T-helper 1 cell treated with Interleukin-12 subunit alpha and Interleukin-12 subunit beta and Interleukin-4 antibody, amounts not matched to agents 30 ng/mL and 1 ng/mL, for 36 hours (primary cell): ENCODE data around the gene RASA3. TPM values are rescaled to one million over a fixed set of nuclear protein-coding genes. Genes with fewer than 3 reads are reported as not detected.

Experiments
- intact Hi-C: fragments of 100-400 bp; cut with micrococcal nuclease; formaldehyde crosslinking; loops from one replicate; pipeline ENCODE4 v1.15.1; 2024
- total RNA-seq: library from RNA; stranded (reverse); gene quantifications from 2 replicates; pipeline ENCODE4 v1.2.3, GENCODE V29; 2022

Gene RASA3
- total RNA-seq, 1 donor from 2014 or later: 99.4 TPM

DNA sequence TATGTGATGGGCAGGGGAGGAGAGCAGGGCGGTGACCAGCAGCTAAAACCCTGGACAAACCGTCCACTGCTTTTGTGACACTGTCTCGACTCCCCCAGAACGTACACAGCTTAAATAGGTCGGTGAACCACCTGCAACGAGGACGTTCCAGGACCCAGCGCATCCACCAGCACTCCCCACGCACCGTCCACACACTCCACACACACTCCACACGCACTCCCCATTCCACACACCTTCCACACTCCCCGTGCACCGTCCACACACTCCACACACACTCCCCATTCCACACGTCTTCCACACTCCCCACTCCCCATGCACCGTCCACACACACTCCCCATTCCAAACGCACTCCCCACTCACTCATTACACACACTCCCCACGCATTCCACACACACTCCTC, 120.3 kb downstream of the RASA3 start:
- intact Hi-C loops: no loop called here

- intact Hi-C loops: no loop called here
These were observed 121.2 kb downstream of the RASA3 start for GRCh38 chr13:114011226-114011625.

- intact Hi-C loops: no loop called here
These were observed 121.9 kb downstream of the RASA3 start for GRCh38 chr13:114010401-114011101.

DNA sequence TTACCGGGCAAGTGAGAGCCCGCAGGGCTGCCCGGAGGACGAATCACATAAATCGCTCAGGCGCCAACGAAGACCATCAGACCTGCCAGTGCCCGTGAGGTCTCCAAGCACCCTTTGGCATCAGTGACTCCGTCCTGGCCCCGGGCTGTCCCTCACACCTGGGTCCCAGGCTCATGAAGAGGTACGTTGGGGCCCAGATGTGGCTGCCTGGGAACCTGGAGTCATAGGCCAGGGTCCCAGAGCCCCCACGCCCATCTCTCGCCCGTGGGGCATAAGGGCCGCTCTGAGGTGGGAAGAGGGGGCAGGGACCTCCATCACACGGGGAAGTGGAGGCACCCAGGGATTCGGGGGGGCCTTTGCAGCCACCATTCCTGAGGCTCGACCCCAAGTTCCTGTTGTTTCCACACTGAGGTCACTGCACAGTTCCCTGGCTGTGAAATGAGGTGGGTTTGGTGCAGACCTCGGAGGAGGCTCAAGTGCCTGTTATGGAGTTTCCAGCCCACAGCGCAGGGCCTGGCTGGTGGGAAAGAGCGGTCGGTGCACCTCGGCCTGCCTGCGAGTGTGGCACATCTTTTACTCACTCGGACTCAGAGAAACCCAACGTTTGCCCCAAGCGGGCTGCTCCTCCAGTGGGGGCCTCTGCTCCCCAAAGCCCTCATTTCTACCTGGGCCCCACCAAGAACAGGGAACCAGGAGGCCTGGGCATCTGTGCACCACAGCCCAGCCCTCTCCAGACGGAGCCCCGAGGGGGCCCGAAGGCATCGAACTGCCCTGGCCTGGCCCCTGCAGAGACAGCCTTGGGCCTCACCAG, 122.6 kb downstream of the RASA3 start:
- intact Hi-C loops: no loop called here

DNA sequence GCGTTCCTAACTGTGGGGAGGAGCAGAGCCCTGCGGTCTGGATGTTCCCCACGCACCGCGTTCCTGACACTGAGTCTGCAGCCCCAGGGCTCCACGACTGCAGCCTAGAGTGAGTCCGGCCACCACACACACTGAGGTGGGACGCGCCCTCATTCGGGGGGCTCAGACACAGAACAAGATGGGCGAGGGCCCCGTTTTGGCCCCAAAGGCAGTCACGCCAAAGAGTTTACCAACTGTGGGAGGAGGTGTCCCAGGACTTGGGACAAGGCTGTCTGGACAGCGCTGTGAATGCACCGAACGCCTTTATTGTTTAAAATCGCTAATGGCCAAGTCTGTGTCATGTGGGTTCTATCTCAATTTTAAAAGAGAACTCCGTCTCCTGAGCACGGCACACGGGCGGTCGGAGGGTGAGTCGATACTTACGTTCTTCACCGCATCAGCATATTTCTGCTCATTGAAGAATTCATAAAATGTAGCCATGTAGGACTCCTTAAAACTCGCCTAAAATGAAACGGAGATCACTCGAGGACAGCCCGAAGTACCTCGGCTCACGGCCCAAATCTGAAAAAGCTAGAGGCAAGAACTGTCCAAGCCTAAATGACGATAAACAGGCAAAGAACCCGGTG, 123.3 kb downstream of the RASA3 start:
- intact Hi-C loops: no loop called here

DNA sequence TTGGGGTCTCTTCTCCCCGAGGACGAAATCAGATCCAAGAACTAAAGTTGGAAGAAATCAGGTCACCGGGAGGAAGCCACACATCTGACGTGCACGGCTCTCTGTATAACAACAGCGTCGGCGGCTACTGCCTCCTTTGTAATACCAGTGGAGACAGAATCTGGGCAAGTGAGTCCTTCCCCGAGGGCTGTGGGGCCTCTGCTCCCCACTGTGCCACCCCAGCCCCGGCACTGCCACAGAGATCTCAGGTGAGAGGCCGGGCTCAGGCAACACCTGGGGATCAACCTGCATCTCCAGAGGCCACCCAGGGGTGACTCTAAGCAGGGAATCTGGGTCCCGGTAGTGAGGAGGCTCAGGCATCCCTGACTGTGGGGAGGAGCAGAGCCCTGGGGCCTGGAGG, 124.9 kb downstream of the RASA3 start:
- intact Hi-C loops: no loop called here

GRCh38 chr13:114005206-114005724, 127.2 kb downstream of the RASA3 start:
- intact Hi-C loops: no loop called here

DNA sequence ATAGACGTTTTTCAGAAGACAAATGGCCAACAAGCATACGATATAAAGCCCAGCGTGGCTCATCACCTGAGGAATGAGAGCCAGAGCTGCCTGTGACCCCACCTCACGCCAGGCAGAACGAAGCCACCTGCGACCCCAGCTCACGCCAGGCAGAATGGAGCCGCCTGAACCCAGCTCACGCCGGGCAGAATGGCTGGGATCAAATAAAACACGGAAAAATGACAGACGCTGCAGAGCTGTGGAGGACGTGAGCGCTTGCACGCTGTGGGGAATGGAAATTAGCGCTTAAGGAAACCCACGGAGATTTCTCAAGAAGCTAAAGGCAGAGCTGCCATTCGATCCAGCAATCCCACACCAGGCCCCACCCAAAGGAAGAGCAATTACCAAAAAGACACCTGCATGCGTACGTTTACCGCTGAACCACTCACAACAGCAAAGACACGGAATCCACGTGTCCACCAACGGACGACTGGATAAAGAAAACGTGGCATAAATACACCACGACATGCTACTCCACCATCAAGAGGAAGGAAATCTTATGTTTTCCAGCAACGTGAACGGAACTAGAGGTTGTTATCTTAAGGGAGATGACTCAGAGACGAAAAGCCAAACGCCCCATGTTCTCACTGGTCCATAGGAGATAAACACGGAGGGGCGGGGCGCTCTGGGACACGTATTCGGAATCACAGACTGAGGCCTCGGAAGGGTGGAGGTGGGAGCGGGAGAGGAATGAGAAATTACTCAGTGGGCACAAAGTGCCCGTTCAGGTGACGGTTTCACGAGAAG, 127.8 kb downstream of the RASA3 start:
- intact Hi-C loops: no loop called here

DNA sequence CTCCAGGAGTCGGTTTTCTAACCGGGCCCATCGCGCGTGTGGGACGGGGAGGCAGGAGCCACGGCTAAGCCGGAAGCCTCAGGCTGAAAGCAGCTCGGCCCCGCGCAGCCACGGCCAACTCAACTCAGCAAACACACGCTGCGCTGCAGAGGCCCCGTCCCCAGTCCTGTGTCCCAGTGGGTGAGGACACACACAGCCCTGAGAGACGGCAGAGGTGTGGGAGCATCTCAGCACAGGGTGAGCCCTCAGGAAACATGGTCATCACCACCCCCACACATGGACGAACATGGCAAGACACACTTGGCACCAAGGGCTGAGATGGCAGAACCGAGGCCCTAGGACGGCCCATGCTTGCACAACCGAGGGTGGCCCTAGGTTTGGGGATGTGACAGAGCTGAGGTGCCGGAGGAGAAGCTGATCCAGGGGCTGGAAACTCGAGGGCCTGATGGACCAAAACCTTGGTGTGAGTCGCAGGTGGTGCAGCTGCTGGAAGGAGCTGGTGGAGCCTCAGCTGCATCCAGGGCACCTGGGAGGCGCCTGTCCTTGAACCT, 129.6 kb downstream of the RASA3 start:
- intact Hi-C loops: no loop called here

DNA sequence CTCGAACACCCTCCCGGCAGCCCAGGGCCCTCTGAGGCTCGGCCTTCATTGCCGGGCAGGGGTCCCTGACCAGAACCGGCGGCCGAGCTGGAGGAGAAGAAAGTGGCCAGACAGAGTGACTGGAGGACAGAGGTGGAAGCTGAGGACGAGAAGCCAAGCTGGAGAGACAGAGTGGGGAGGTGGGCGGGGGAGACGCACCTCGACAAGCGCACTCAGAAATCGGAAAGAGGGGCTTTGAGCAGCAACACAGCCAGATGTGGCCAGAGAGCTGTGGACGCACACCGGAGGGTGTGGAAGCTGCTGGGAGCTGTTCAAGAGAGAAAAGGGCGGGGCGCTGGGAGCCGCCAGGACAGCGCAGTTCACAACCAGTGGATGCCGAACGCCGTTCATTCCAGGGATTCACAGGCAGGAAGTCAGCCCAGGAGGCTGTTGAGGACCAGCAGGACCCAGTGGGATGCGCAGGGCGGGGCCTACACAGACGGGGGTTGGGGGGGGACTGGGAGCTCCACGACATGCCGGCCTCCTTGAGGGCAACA, 130.3 kb downstream of the RASA3 start:
- intact Hi-C loops: no loop called here

DNA sequence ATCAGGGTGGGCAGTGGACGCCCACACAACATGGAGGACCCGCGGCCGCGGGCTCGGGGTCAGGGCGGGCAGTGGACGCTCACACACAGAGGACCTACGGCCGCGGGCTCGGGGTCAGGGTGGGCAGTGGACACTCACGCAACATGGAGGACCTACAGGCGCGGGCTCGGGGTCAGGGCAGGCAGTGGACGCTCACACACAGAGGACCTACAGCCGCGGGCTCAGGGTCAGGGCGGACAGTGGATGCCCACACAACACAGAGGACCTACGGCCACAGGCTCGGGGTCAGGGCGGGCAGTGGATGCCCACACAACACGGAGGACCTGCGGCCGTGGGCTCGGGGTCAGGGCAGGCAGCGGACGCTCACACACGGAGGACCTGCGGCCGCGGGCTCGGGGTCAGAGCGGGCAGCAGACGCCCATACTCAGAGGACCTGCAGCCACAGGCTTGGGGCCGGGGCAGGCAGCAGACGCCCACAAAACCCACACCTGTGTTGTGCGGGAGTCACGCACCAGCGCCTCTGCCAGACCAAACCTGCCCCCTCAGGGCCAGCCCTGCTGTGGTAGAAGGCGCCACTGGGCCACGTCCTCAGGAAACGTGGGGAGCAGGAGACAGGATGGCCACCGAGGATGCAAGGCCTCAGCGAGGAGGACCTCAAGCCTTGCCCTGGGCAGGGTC, 131.0 kb downstream of the RASA3 start:
- intact Hi-C loops: no loop called here

DNA sequence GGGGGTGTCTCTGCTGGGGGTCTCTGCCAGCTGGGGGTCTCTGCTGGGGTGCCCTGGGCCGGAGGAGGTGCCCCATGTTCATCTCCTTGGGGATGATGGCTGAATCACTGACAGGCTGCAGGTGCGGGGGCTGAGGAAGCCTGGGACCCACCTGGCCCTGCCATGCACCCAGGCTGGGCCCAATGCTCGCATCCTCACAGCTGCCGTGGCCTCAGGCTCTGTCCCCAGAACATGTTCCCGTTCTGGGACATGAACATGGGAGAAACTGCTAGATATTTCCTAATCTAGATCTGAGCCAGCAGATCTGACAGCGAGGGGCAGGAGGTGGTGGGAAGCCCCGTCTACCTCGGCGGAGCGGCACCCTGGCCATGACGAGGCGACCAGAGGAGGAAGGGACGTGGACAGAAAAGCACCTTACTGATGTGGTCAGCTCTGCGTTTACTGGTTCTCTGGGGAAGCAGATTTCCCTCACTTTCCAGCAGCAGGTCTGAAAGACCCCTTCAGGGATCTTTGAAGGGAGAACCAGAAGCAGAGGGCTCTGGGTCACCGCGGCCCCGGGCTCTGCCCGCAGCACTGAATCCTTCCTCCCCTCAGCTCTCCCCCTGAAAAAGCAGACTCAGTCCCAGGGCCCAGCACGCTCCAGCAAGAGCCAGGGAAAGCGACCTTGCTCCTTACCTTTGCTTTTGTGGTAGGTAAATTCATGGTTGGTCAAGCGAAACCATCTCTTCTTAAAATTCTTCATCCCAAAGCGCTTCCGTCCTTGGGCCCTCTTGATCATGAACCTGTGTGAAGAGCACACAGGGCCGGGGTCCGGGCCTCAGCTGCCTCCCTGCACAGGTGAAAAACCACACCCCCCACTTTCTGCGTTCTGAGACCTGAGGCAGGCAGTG, 132.0 kb downstream of the RASA3 start:
- intact Hi-C loops: no loop called here

- intact Hi-C loops: no loop called here
These were observed 132.9 kb downstream of the RASA3 start for GRCh38 chr13:113999618-113999910.

- intact Hi-C loops: no loop called here
These were observed 133.4 kb downstream of the RASA3 start for GRCh38 chr13:113998781-113999617.

DNA sequence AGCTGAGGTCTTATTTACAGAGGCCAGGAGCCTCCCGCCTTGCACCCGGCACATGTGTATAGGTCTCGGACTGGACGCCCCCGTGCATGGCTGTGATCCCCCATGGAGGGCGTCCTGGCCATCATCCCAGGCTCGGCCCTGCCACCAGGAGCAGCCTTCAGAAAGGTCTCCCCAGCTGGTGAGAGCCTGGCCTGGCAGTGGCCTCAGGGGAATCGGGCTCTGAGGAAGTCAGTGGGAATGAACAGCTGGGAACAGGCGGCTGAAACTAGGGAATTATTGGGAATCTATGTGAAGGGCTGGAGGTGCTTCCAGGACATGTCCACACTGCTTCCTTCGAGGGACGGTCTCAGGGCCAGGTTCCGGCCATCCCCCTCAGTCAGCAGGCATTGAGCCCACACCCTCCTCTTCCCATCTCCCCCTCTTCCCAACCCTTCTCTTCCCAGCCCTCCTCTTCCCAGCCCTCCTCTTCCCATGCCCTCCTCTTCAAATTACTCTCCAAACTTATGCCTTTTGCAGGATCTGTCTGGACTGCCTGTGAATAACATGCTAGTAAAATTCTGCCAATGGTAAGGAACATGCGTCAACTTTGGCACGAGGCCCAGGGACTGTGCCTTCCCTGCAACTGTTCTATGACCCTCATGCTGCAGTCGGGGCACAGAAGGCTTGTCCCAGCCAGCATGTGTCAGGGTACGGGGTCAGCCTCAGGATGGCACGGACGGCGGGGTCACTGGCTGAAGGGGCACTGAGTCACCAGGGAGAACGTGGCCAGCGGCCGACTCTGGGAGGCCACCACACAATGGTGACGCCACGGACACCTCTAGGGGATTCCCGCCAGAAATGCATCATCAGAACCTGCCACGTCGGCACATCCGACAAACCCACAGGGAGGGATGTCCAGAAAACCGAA, 134.3 kb downstream of the RASA3 start:
- intact Hi-C loops: no loop called here

DNA sequence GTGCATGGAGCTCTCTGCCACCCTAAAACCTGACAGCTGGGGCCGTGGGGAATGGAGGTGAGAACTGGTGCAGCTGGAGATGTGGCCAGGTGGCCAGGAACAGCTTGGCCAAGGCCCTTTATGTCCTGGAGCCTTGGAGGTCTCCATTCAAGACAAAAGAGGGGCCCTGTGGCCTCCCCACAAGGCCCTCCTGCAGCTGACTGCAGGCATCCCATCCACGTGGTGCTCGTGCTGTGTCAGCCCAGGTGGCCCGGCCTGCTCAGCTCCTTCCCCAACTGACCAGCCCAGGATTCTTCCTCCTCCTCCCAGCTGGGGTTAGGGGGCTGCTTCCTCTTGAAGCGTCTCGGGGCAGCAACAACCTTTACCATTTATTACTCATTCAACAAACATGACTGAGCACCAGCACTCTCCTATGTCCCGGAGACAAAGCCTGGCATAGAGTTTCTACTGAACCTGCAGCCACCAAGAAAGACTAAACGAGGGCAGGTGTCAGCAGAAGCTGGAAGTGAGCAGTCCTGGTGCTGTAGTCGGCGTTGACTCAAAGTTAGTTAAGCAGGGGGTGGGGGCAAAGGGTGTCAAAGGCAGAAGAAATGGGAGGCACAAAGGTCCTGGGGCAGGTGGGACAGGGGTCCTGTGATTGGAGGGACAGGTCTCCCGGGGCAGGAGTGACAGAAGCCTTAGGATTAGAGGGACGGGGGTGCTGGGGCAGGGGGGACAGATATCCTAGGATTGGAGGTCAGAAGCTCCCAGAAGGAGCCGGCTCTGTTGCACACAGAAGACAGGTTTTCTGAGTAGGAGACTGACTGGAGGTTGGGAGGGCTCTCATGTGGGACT, 135.3 kb downstream of the RASA3 start:
- intact Hi-C loops: no loop called here
